HepG2 (cell line): ENCODE data around the gene GKN1. TPM values are rescaled to one million over a fixed set of nuclear protein-coding genes. Genes with fewer than 3 reads are reported as not detected.

ENCODE experiments used
- ATAC-seq: fragments of 200-7000 bp; cut with Tn5 transposase; 3 replicates; pipeline ENCODE4 v1.9.1; 2020; ENCODE audit warnings: mild to moderate bottlenecking, moderate library complexity
- BruUV-seq: library from RNA; stranded (reverse); fragments of 400-500 nt; replicated peaks from 2 replicates; lab custom pipeline; 2021; lab: Mats Ljungman, UMichigan
- CTCF ChIA-PET: fragments of 300-600 bp; formaldehyde crosslinking; extraction: SDS; loops from one replicate; lab custom pipeline; 2021; ENCODE audit warnings: low total read pairs, inconsistent platforms, low intra/inter-chr PET ratio; lab: Yijun Ruan, JAX
- POLR2A ChIA-PET: fragments of 350-600 bp; sonication (Branson Sonifier 250); formaldehyde crosslinking; loops from one replicate; lab custom pipeline; 2020; ENCODE audit warnings: antibody characterized with exemption, inconsistent platforms; lab: Yijun Ruan, JAX
- DNase-seq: peaks from one replicate; pipeline ENCODE4 v3.0.0-alpha.2; 2015; ENCODE audit warnings: low spot score
- FAIRE-seq: peaks from 3 replicates; lab custom pipeline; 2011; peaks lifted over from hg19 to GRCh38; lab: Jason Lieb, UNC
- H2AFZ ChIP-seq: one replicate; pipeline ENCODE4 v1.6.1; 2011; ENCODE audit warnings: low read length, inconsistent platforms
- H3K27ac ChIP-seq: fragments of 300-600 bp; 3 replicates; pipeline ENCODE4 v1.8.0; 2011; ENCODE audit warnings: mixed run types, mild to moderate bottlenecking, mixed read lengths, low read length, inconsistent platforms; ENCODE audit not compliant: insufficient read depth; ENCODE audit errors: extremely low read length
- H3K27me3 ChIP-seq, 2 experiments: fragments of 200-600 bp in 1 of 2; 2 replicates in 1 of 2; 3 replicates in 1 of 2; pipeline versions ENCODE4 v1.6.0 to v1.8.0; 2011; ENCODE audit warnings: low read length in 2 of 2, mild to moderate bottlenecking in 2 of 2, moderate library complexity in 2 of 2, inconsistent platforms in 1 of 2; ENCODE audit not compliant: insufficient read depth in 2 of 2, control insufficient read depth in 1 of 2
- H3K36me3 ChIP-seq, 2 experiments: fragments of 200-600 bp in 1 of 2; replicated peaks in 1 of 2; 2 replicates in 1 of 2; 3 replicates in 1 of 2; pipeline versions ENCODE4 v1.5.1 to v1.8.0; 2011; ENCODE audit warnings: low read length in 2 of 2, inconsistent platforms in 1 of 2; ENCODE audit not compliant: insufficient read depth in 2 of 2, control insufficient read depth in 1 of 2
- H3K4me1 ChIP-seq: 2 replicates; pipeline ENCODE4 v1.5.1; 2012; ENCODE audit warnings: low read length, inconsistent platforms; ENCODE audit not compliant: insufficient read depth
- H3K4me2 ChIP-seq: 2 replicates; pipeline ENCODE4 v1.6.0; 2011; ENCODE audit warnings: low read depth, low read length, inconsistent platforms
- H3K4me3 ChIP-seq, 3 experiments: fragments of 200-600 bp in 1 of 3; sonication (generic), shearing (Covaris generic) in 1 of 3; replicated peaks in 1 of 3; 2 replicates each; pipeline ENCODE4 v1.5.1; 2011 to 2016; ENCODE audit warnings: low read length in 3 of 3, inconsistent platforms in 2 of 3, low read depth in 2 of 3, mild to moderate bottlenecking in 2 of 3, control low read depth in 1 of 3, mixed read lengths in 1 of 3; ENCODE audit not compliant: insufficient read depth in 1 of 3
- H3K79me2 ChIP-seq: one replicate; pipeline ENCODE4 v1.6.1; 2011; ENCODE audit warnings: low read length, inconsistent platforms; ENCODE audit not compliant: insufficient read depth
- H3K9ac ChIP-seq: 2 replicates; pipeline ENCODE4 v1.6.0; 2011; ENCODE audit warnings: mild to moderate bottlenecking, low read depth, low read length, inconsistent platforms; ENCODE audit not compliant: insufficient read depth
- H3K9me3 ChIP-seq: 2 replicates; pipeline ENCODE4 v1.5.1; 2012; ENCODE audit warnings: mild to moderate bottlenecking, low read length
- H4K20me1 ChIP-seq: 2 replicates; pipeline ENCODE4 v1.6.0; 2011; ENCODE audit warnings: inconsistent platforms, mild to moderate bottlenecking, low read length, moderate library complexity; ENCODE audit not compliant: insufficient read depth
- CEBPB ChIP-seq: IDR thresholded peaks from 2 replicates; pipeline ENCODE4 v1.6.1; 2011; ENCODE audit warnings: low read depth, low read length, improper control_type of control experiment, borderline replicate concordance
- DNMT3B ChIP-seq: conservative IDR thresholded peaks from 2 replicates; pipeline ENCODE4 v1.6.1; 2016; ENCODE audit warnings: missing biosample characterization, control low read depth
- FOXM1 ChIP-seq: sonication (generic); formaldehyde crosslinking; IDR thresholded peaks from 2 replicates; pipeline ENCODE4 v1.5.0; 2020; ENCODE audit warnings: missing genetic modification reagents
- HMGA1 ChIP-seq: sonication (generic); formaldehyde crosslinking; conservative IDR thresholded peaks from 2 replicates; pipeline ENCODE4 v1.4.0; 2020; ENCODE audit warnings: missing genetic modification reagents
- JARID2 ChIP-seq: sonication (generic); formaldehyde crosslinking; IDR thresholded peaks from 2 replicates; pipeline ENCODE4 v1.8.1; 2023; ENCODE audit warnings: missing genetic modification reagents, inconsistent platforms; ENCODE audit not compliant: insufficient replicate concordance
- PLRG1 ChIP-seq: fragments of 450-650 bp; conservative IDR thresholded peaks from 2 replicates; pipeline ENCODE4 v1.6.1; 2016
- RNF219 ChIP-seq: sonication (generic); formaldehyde crosslinking; IDR thresholded peaks from 2 replicates; pipeline ENCODE4 v1.5.0; 2020; ENCODE audit warnings: mild to moderate bottlenecking, missing genetic modification reagents
- SIX4 ChIP-seq: sonication (generic); formaldehyde crosslinking; IDR thresholded peaks from 2 replicates; pipeline ENCODE4 v1.4.0; 2020; ENCODE audit warnings: missing genetic modification reagents
- ZMYM4 ChIP-seq: sonication (generic); formaldehyde crosslinking; IDR thresholded peaks from 2 replicates; pipeline ENCODE4 v1.8.1; 2023; ENCODE audit warnings: mild to moderate bottlenecking, missing genetic modification reagents
- ZNF230 ChIP-seq: sonication (generic); formaldehyde crosslinking; IDR thresholded peaks from 2 replicates; pipeline ENCODE4 v1.4.0; 2020; ENCODE audit warnings: mild to moderate bottlenecking, missing genetic modification reagents
- ZSCAN9 ChIP-seq: IDR thresholded peaks from 2 replicates; pipeline ENCODE4 v1.6.1; 2016; ENCODE audit warnings: borderline replicate concordance
- WGBS: methylation state at CpG from one replicate; pipeline ENCODE4 v1.1.6; 2017; ENCODE audit warnings: low lambda C conversion rate; 5-methylcytosine and 5-hydroxymethylcytosine counted together
- in situ Hi-C: cut with HindIII; loops from 2 replicates; pipeline ENCODE4 v1.10.0; 2017; ENCODE audit warnings: low pct_unique_long_range_greater_than_20kb; ENCODE audit not compliant: extremely low pct_ligation_motif_present
- intact Hi-C: fragments of 100-400 bp; cut with micrococcal nuclease; formaldehyde crosslinking; loops from one replicate; pipeline ENCODE4 v1.10.0; 2022; ENCODE audit not compliant: unreplicated experiment
- polyA plus RNA-seq, 8 experiments: library from polyadenylated mRNA; depleted of rRNA in 3 of 8; stranded (reverse) in 7 of 8; unstranded in 1 of 8; fragments of >200 nt; fragmentation: Illumina TruSeq in 4 of 8; extraction: Trizol in 4 of 8; gene quantifications; 2 replicates each; pipeline versions ENCODE4 v1.2.1 to v1.2.3, GENCODE V29; 2011 to 2016; ENCODE audit warnings: low read depth in 4 of 8, missing spikeins in 1 of 8, mixed read lengths in 1 of 8; ENCODE audit not compliant: insufficient read depth in 1 of 8
- total RNA-seq, 5 experiments: library from RNA; depleted of rRNA; stranded (reverse); fragments of >200 nt; fragmentation: Illumina TruSeq; extraction: Trizol; gene quantifications; 2 replicates each; pipeline ENCODE4 v1.2.3, GENCODE V29; 2016; ENCODE audit warnings: low read depth in 1 of 5
- TF ChIP-seq, protein P1 (sequence below): sonication (generic); formaldehyde crosslinking; IDR thresholded peaks from 2 replicates; pipeline ENCODE4 v1.8.0; 2022; ENCODE audit warnings: low read depth, missing genetic modification reagents

Gene GKN1
- total and polyA plus RNA-seq, 2 of the 13 experiments (the other 11 are each of a cell fraction or from before 2014, with no cell fraction given): not detected

DNA sequence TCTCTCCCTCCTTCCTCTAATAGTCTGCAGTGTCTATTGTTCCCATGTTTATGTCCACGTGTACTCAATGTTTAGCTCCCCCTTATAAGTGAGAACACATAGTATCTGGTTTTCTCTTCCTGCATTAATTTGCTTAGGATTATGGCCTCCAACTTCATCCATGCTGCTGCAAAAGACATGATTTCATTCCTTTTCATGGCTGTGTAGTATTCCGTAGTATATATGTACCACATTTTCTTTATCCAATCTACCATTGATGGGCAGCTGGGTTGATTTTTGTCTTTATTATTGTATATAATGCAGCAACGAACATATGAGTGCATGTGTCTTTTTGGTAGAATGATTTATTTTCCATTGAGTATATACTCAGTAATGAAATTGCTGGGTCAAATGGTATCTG is 35.5 kb upstream of the GKN1 start (continued):
- TF ChIP-seq, protein P1, sequence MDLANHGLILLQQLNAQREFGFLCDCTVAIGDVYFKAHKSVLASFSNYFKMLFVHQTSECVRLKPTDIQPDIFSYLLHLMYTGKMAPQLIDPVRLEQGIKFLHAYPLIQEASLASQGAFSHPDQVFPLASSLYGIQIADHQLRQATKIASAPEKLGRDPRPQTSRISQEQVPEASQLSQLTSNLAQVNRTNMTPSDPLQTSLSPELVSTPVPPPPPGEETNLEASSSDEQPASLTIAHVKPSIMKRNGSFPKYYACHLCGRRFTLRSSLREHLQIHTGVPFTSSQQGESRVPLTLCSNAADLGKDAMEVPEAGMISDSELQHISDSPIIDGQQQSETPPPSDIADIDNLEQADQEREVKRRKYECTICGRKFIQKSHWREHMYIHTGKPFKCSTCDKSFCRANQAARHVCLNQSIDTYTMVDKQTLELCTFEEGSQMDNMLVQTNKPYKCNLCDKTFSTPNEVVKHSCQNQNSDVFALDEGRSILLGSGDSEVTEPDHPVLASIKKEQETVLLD (CRISPR knock-in tag): no peak
- TF ChIP-seq DNMT3B (CRISPR knock-in tag) (no peak), SIX4 (CRISPR knock-in tag) (no peak), PLRG1 (no peak), ZNF230 (CRISPR knock-in tag) (no peak)

DNA sequence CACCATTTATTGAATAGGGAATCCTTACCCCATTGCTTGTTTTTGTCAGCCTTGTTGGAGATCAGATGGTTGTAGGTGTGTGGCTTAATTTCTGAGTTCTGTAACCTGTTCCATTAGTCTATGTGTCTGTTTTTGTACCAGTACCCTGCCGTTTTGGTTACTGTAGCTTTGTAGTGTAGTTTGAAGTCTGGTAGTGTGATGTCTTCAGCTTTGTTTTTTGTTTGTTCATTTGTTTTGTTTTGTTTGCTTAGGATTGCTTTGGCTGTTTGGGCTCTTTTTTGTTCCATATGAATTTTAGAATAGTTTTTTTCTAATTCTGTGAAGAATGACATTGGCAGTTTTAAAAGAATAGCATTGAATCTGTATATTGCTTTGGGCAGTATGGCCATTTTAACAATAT is 34.5 kb upstream of the GKN1 start:
- Histone ChIP-seq H3K9me3 (0 out of 2 replicates have a peak, but pooled peaks cover 4% of the 10 kb centered on the region), H2AFZ (no peak overlapping the region), H3K4me2 (no peak overlapping the region), H3K9ac (no peak overlapping the region), H4K20me1 (no peaks in the 10 kb centered on the region), H3K27me3 (peaks cover 0 to 24% of the 10 kb centered on the region in 2 experiments; a peak in 2 of 5 replicates), H3K4me1 (peaks cover 18% of the 10 kb centered on the region), H3K79me2 (no peaks in the 10 kb centered on the region), H3K27ac (no peak overlapping the region), H3K36me3 (no peaks in the 10 kb centered on the region), H3K4me3 (no peak overlapping the region)
- in situ Hi-C loops (loop anchor here (10.0 kb wide), 1 partner anchor 365 kb away; no protein-coding TSS in a partner anchor), intact Hi-C loops (no loop called here)
- 28% methylated on average over 1 of the region's 1 CpG for WGBS
- BruUV-seq: no TSS peak
- FAIRE-seq (no peak), ATAC-seq (no peak), DNase-seq (no peak)
- CTCF ChIA-PET: no interaction called here
- no peak for TF ChIP-seq JARID2
- no peak for TF ChIP-seq FOXM1
- no peak for TF ChIP-seq HMGA1
- no peak for TF ChIP-seq ZSCAN9 (CRISPR knock-in tag)
- TF ChIP-seq RNF219 (CRISPR knock-in tag): no peak
- TF ChIP-seq CEBPB: no peak
- no peak for TF ChIP-seq ZMYM4 (CRISPR knock-in tag)
- POLR2A ChIA-PET: no interaction called here
